ENCODE data around the gene FOXO1.

DNA sequence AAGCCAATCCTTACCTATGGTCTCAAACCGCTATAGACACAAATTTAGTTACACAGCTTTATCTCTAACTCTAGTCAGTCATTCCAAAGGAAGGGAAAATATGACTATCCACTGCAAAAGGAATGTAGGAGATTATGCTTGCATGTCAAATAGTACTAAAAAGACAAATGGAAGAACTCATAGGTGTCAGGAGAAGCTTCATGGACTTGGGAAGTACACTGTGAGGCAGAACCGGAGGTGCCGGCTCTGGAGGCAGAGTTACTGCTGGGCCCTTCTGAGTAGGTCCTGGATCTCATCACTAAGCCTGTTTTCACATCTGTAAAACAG, 97.5 kb downstream of the FOXO1 start:
- TF ChIP-seq, protein P1, sequence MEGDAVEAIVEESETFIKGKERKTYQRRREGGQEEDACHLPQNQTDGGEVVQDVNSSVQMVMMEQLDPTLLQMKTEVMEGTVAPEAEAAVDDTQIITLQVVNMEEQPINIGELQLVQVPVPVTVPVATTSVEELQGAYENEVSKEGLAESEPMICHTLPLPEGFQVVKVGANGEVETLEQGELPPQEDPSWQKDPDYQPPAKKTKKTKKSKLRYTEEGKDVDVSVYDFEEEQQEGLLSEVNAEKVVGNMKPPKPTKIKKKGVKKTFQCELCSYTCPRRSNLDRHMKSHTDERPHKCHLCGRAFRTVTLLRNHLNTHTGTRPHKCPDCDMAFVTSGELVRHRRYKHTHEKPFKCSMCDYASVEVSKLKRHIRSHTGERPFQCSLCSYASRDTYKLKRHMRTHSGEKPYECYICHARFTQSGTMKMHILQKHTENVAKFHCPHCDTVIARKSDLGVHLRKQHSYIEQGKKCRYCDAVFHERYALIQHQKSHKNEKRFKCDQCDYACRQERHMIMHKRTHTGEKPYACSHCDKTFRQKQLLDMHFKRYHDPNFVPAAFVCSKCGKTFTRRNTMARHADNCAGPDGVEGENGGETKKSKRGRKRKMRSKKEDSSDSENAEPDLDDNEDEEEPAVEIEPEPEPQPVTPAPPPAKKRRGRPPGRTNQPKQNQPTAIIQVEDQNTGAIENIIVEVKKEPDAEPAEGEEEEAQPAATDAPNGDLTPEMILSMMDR (IDR thresholded peaks at IDR 0.05): no peak
- no peak for TF ChIP-seq EP300 (IDR thresholded peaks at IDR 0.05)
- no peak for TF ChIP-seq POLR2A (IDR thresholded peaks at IDR 0.05)
- no peak for TF ChIP-seq POLR2AphosphoS5 (IDR thresholded peaks at IDR 0.05)

All from sigmoid colon (tissue), 4 donors.